Left lobe of liver (tissue), 1 donor: ENCODE data around the gene ZBBX. TPM values are rescaled to one million over a fixed set of nuclear protein-coding genes. Genes with fewer than 3 reads are reported as not detected.

Experiments
- total RNA-seq: library from RNA; stranded (reverse); gene quantifications from one replicate; pipeline ENCODE4 v1.2.1, GENCODE V29; 2021
- donor health status: DM: no; HTN: yes; CAD: no.

ZBBX gene
- total RNA-seq, 1 donor from 2014 or later: not detected

Other genes with a start within 250 kb of the ZBBX start
- gene SERPINI2, start 93.7 kb upstream of the ZBBX start, total RNA-seq: 0.15 TPM